Endodermal cell (in vitro differentiated cells): ENCODE measurements around the gene LRCH1. TPM values are rescaled to one million over a fixed set of nuclear protein-coding genes. Genes with fewer than 3 reads are reported as not detected.

Experiments
- DNase-seq: peaks from one replicate; pipeline ENCODE4 v3.0.0-alpha.2; 2017
- H3K27ac ChIP-seq: 2 replicates; pipeline ENCODE4 v1.5.1; 2013; ENCODE audit warnings: mild to moderate bottlenecking, low read depth, low read length, moderate library complexity
- H3K27me3 ChIP-seq: 2 replicates; pipeline ENCODE4 v1.6.1; 2013; ENCODE audit warnings: mild to moderate bottlenecking, low read length, moderate library complexity; ENCODE audit not compliant: insufficient read depth, control insufficient read depth, poor library complexity, severe bottlenecking
- H3K36me3 ChIP-seq: 2 replicates; pipeline ENCODE4 v1.7.0; 2013; ENCODE audit warnings: mild to moderate bottlenecking, low read length, moderate library complexity; ENCODE audit not compliant: control insufficient read depth, insufficient read depth
- H3K4me1 ChIP-seq: one replicate; pipeline ENCODE4 v1.7.0; 2013; ENCODE audit warnings: low read length; ENCODE audit not compliant: control insufficient read depth, insufficient read depth
- H3K4me3 ChIP-seq: 2 replicates; pipeline ENCODE4 v1.5.1; 2013; ENCODE audit warnings: mild to moderate bottlenecking, low read length, moderate library complexity
- H3K9ac ChIP-seq: 2 replicates; pipeline ENCODE4 v1.6.1; 2013; ENCODE audit warnings: mild to moderate bottlenecking, low read length, moderate library complexity; ENCODE audit not compliant: poor library complexity, severe bottlenecking; ENCODE audit errors: extremely low read depth
- H3K9me3 ChIP-seq: 2 replicates; pipeline ENCODE4 v1.6.1; 2013; ENCODE audit warnings: mild to moderate bottlenecking, low read length, moderate library complexity; ENCODE audit not compliant: control insufficient read depth
- H3K27ac Mint-ChIP-seq: 2 replicates; pipeline ENCODE4 v1.8.0; 2020; ENCODE audit warnings: mixed read lengths
- H3K27me3 Mint-ChIP-seq: 2 replicates; pipeline ENCODE4 v1.8.0; 2021; ENCODE audit warnings: mild to moderate bottlenecking, mixed read lengths; ENCODE audit not compliant: insufficient read depth
- H3K36me3 Mint-ChIP-seq: 2 replicates; pipeline ENCODE4 v1.8.0; 2020; ENCODE audit warnings: low read depth, mixed read lengths
- H3K4me1 Mint-ChIP-seq: 2 replicates; pipeline ENCODE4 v1.8.0; 2020; ENCODE audit warnings: mixed read lengths
- H3K4me3 Mint-ChIP-seq: 2 replicates; pipeline ENCODE4 v1.8.0; 2020; ENCODE audit warnings: mild to moderate bottlenecking, moderate library complexity, mixed read lengths
- H3K9me3 Mint-ChIP-seq: 2 replicates; pipeline ENCODE4 v1.8.0; 2020; ENCODE audit warnings: mild to moderate bottlenecking, mixed read lengths
- WGBS, 2 experiments: methylation state at CpG; one replicate each; pipeline versions ENCODE4 v1.1.5 to v1.1.7; 2013; ENCODE audit warnings: missing lambda C conversion rate in 2 of 2, mixed read lengths in 1 of 2; ENCODE audit not compliant: insufficient coverage in 1 of 2, insufficient read length in 1 of 2; 5-methylcytosine and 5-hydroxymethylcytosine counted together
- total RNA-seq, 2 donors: library from RNA; stranded (reverse); fragmentation: NEBNext Ultra II Directional in 1 of 2; extraction: Animal tissue kit (Norgen Biotek cat#: 25700) in 1 of 2; gene quantifications; 2 replicates in 1 of 2; 3 replicates in 1 of 2; pipeline ENCODE4 v1.2.1, GENCODE V29; 2021
- TF ChIP-seq, protein P1 (sequence below): fragments of 200-600 bp; sonication (generic); conservative IDR thresholded peaks from 2 replicates; pipeline ENCODE4 v1.5.0; 2021; ENCODE audit warnings: antibody characterized with exemption, mild to moderate bottlenecking

Gene LRCH1
- total RNA-seq, 2 donors from 2014 or later = 8.1 to 11.8 TPM

DNA sequence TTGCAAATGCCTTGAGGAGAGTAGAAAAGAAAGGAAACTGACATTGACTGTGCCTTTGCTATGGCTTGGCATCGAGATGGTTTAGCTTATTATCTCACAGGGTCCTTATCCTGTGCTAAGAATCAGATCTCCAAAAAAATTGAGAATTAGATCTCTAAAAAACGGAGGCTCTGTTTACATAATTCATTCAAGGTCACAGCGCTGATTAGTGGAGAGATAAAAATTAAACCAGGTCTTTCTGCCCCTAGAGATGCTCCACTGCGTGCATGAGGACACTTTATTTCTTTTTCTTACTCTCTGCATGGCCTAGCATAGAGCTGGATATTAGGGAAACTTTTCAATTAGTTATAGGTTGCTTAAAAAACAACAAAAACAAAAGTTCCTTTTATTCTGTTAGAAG, 17.3 kb downstream of the LRCH1 start:
- Histone ChIP-seq H3K36me3 (no peaks in the 10 kb centered on the region), H3K4me3 (no peak overlapping the region), H3K9ac (no peak overlapping the region), H3K9me3 (no peaks in the 10 kb centered on the region), H3K27me3 (no peaks in the 10 kb centered on the region), H3K4me1 (peaks cover 6% of the 10 kb centered on the region), H3K27ac (no peak overlapping the region)
- TF ChIP-seq, protein P1, sequence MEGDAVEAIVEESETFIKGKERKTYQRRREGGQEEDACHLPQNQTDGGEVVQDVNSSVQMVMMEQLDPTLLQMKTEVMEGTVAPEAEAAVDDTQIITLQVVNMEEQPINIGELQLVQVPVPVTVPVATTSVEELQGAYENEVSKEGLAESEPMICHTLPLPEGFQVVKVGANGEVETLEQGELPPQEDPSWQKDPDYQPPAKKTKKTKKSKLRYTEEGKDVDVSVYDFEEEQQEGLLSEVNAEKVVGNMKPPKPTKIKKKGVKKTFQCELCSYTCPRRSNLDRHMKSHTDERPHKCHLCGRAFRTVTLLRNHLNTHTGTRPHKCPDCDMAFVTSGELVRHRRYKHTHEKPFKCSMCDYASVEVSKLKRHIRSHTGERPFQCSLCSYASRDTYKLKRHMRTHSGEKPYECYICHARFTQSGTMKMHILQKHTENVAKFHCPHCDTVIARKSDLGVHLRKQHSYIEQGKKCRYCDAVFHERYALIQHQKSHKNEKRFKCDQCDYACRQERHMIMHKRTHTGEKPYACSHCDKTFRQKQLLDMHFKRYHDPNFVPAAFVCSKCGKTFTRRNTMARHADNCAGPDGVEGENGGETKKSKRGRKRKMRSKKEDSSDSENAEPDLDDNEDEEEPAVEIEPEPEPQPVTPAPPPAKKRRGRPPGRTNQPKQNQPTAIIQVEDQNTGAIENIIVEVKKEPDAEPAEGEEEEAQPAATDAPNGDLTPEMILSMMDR = no peak
- H3K4me3 Mint-ChIP-seq = no peak overlapping the region
- 93% methylated on average over 3 to 4 of the region's 4 CpGs for WGBS, 2 experiments
- no peaks in the 10 kb centered on the region for H3K36me3 Mint-ChIP-seq
- no peaks in the 10 kb centered on the region for H3K9me3 Mint-ChIP-seq
- H3K27me3 Mint-ChIP-seq = peaks cover 1% of the 10 kb centered on the region
- DNase-seq = no peak
- no peak overlapping the region for H3K27ac Mint-ChIP-seq
- H3K4me1 Mint-ChIP-seq = peaks cover 24% of the 10 kb centered on the region

GRCh38 chr13:46571189-46571908, 18.4 kb downstream of the LRCH1 start:
- H3K27ac Mint-ChIP-seq = no peak overlapping the region

GRCh38 chr13:46571909-46572595, 19.1 kb downstream of the LRCH1 start:
- H3K4me3 ChIP-seq = no peak overlapping the region
- no peak overlapping the region for H3K27ac Mint-ChIP-seq
- TF ChIP-seq, protein P1 = no peak
- H3K9me3 Mint-ChIP-seq = no peaks in the 10 kb centered on the region
- no peaks in the 10 kb centered on the region for H3K36me3 ChIP-seq
- H3K27ac ChIP-seq = no peak overlapping the region
- H3K4me1 Mint-ChIP-seq = peaks cover 25% of the 10 kb centered on the region
- 88 to 94% methylated on average over 5 to 7 of the region's 7 CpGs for WGBS, 2 experiments
- H3K9ac ChIP-seq = no peak overlapping the region
- no peaks in the 10 kb centered on the region for H3K9me3 ChIP-seq
- peaks cover 1% of the 10 kb centered on the region for H3K27me3 Mint-ChIP-seq
- peaks cover 8% of the 10 kb centered on the region for H3K4me1 ChIP-seq
- no peaks in the 10 kb centered on the region for H3K36me3 Mint-ChIP-seq
- no peak for DNase-seq
- H3K4me3 Mint-ChIP-seq = no peak overlapping the region
- H3K27me3 ChIP-seq = no peaks in the 10 kb centered on the region

More at GRCh38 chr13:46571189-46571908, 18.4 kb downstream of the LRCH1 start:
- no peaks in the 10 kb centered on the region for H3K36me3 ChIP-seq
- peaks cover 1% of the 10 kb centered on the region for H3K27me3 Mint-ChIP-seq
- H3K36me3 Mint-ChIP-seq = no peaks in the 10 kb centered on the region
- no peak overlapping the region for H3K4me3 Mint-ChIP-seq
- TF ChIP-seq, protein P1 = no peak
- DNase-seq = no peak
- no peak overlapping the region for H3K27ac ChIP-seq
- WGBS, 2 experiments = 95 to 96% methylated on average over 10 to 11 of the region's 11 CpGs
- no peaks in the 10 kb centered on the region for H3K9me3 ChIP-seq
- H3K4me3 ChIP-seq = no peak overlapping the region
- H3K4me1 Mint-ChIP-seq = peaks cover 25% of the 10 kb centered on the region
- no peak overlapping the region for H3K9ac ChIP-seq
- H3K4me1 ChIP-seq = peaks cover 8% of the 10 kb centered on the region
- no peaks in the 10 kb centered on the region for H3K27me3 ChIP-seq
- H3K9me3 Mint-ChIP-seq = no peaks in the 10 kb centered on the region
